K562 (cell line): ENCODE data around the gene CHST2. TPM values are rescaled to one million over a fixed set of nuclear protein-coding genes. Genes with fewer than 3 reads are reported as not detected.

Experiments used
- C11orf30 ChIP-seq: fragments of 450-650 bp; IDR thresholded peaks from 2 replicates; pipeline ENCODE4 v1.6.1; 2016; ENCODE audit warnings: low read depth, mild to moderate bottlenecking
- FOXK2 ChIP-seq, 2 experiments: fragments of 450-650 bp; IDR thresholded peaks in 1 of 2; conservative IDR thresholded peaks in 1 of 2; 2 replicates each; pipeline ENCODE4 v1.6.1; 2016; ENCODE audit warnings: low read depth in 2 of 2, mild to moderate bottlenecking in 1 of 2
- HDAC6 ChIP-seq: IDR thresholded peaks from 2 replicates; pipeline ENCODE4 v1.6.1; 2012; ENCODE audit warnings: low read depth, mild to moderate bottlenecking, control low read depth, inconsistent platforms, low read length, moderate library complexity
- MYC ChIP-seq, 2 experiments: fragments of 250-450 bp in 1 of 2; sonication (Bioruptor Pico) in 1 of 2; IDR thresholded peaks; 2 replicates each; pipeline versions ENCODE4 v1.5.1 to v1.6.1; 2012 to 2021; ENCODE audit warnings: low read depth in 2 of 2, borderline replicate concordance in 1 of 2, improper control_type of control experiment in 1 of 2, low read length in 1 of 2, mild to moderate bottlenecking in 1 of 2, moderate library complexity in 1 of 2
- PHB ChIP-seq: fragments of 250-450 bp; sonication (Bioruptor Pico); IDR thresholded peaks from 2 replicates; pipeline ENCODE4 v1.5.0; 2021
- SAP30 ChIP-seq: fragments of 200-600 bp; sonication (generic); IDR thresholded peaks from 2 replicates; pipeline ENCODE4 v1.6.1; 2012; ENCODE audit warnings: borderline replicate concordance, low read depth, mild to moderate bottlenecking, moderate library complexity, low read length, control low read depth, inconsistent platforms; ENCODE audit not compliant: insufficient read depth, poor library complexity, severe bottlenecking
- SMARCC2 ChIP-seq: fragments of 450-650 bp; IDR thresholded peaks from 2 replicates; pipeline ENCODE4 v1.6.1; 2017; ENCODE audit warnings: antibody characterized with exemption, moderate library complexity, mild to moderate bottlenecking, low read depth
- U2AF1 ChIP-seq: fragments of 200-400 bp; formaldehyde crosslinking; optimal IDR thresholded peaks from 2 replicates; pipeline ENCODE3; 2017; ENCODE audit warnings: mild to moderate bottlenecking, low read depth, low read length, moderate library complexity
- YBX1 ChIP-seq: fragments of 450-650 bp; IDR thresholded peaks from 2 replicates; pipeline ENCODE4 v1.7.1; 2016; ENCODE audit warnings: mild to moderate bottlenecking
- ZNF121 ChIP-seq: sonication (generic); formaldehyde crosslinking; conservative IDR thresholded peaks from 2 replicates; pipeline ENCODE4 v1.8.0; 2022; ENCODE audit warnings: missing genetic modification reagents
- ZNF239 ChIP-seq: fragments of 250-450 bp; sonication (Bioruptor Pico); IDR thresholded peaks from 2 replicates; pipeline ENCODE4 v1.4.0; 2020; ENCODE audit warnings: mild to moderate bottlenecking
- ZNF431 ChIP-seq: sonication (generic); formaldehyde crosslinking; IDR thresholded peaks from 2 replicates; pipeline ENCODE4 v1.8.0; 2022; ENCODE audit warnings: mild to moderate bottlenecking, missing genetic modification reagents
- ZNF561 ChIP-seq: fragments of 450-650 bp; formaldehyde crosslinking; conservative IDR thresholded peaks from 2 replicates; pipeline ENCODE4 v1.4.0; 2020; ENCODE audit warnings: mild to moderate bottlenecking, moderate library complexity
- ZNF583 ChIP-seq: fragments of 250-450 bp; sonication (Bioruptor Pico); IDR thresholded peaks from 2 replicates; pipeline ENCODE4 v1.4.0; 2020
- polyA plus RNA-seq, 8 experiments: library from polyadenylated mRNA; depleted of rRNA in 4 of 8; stranded (reverse) in 5 of 8; unstranded in 3 of 8; fragments of >200 nt; fragmentation: Nextera tagmentation in 2 of 8; fragmentation: Illumina TruSeq in 1 of 8; extraction: Ambion mirVana in 2 of 8; extraction: Trizol in 1 of 8; gene quantifications; 2 replicates each; pipeline versions ENCODE4 v1.2.1 to v1.2.3, GENCODE V29; 2011 to 2014; ENCODE audit warnings: inconsistent platforms in 1 of 8, missing spikeins in 1 of 8
- total RNA-seq, 7 experiments: library from RNA; depleted of rRNA in 6 of 7; stranded (reverse); fragments of >200 nt in 6 of 7; fragmentation: Illumina TruSeq in 2 of 7; extraction: Trizol in 2 of 7; gene quantifications; 2 replicates each; pipeline versions ENCODE4 v1.2.1 to v1.2.3, GENCODE V29; 2011 to 2021; ENCODE audit warnings: low replicate concordance in 1 of 7
- TF ChIP-seq, protein P1 (sequence below): sonication (generic); formaldehyde crosslinking; IDR thresholded peaks from 2 replicates; pipeline ENCODE4 v1.8.1; 2023; ENCODE audit warnings: mild to moderate bottlenecking, missing genetic modification reagents
- TF ChIP-seq, protein P2 (sequence below): fragments of 250-450 bp; sonication (Bioruptor Pico); IDR thresholded peaks from 2 replicates; pipeline ENCODE4 v1.5.0; 2021; ENCODE audit warnings: mild to moderate bottlenecking, borderline replicate concordance
- TF ChIP-seq, protein P3 (sequence below): sonication (generic); formaldehyde crosslinking; IDR thresholded peaks from 2 replicates; pipeline ENCODE4 v1.8.0; 2022; ENCODE audit warnings: missing genetic modification reagents, mild to moderate bottlenecking, borderline replicate concordance
- TF ChIP-seq, protein P4 (sequence below): fragments of 250-450 bp; sonication (Bioruptor Pico); IDR thresholded peaks from 2 replicates; pipeline ENCODE4 v1.5.1; 2021; ENCODE audit warnings: mild to moderate bottlenecking

CHST2 gene
- total and polyA plus RNA-seq, 9 of the 15 experiments (the other 6 are each of a cell fraction or from before 2014, with no cell fraction given): 3.4 to 60.3 (median 13.9) TPM

DNA sequence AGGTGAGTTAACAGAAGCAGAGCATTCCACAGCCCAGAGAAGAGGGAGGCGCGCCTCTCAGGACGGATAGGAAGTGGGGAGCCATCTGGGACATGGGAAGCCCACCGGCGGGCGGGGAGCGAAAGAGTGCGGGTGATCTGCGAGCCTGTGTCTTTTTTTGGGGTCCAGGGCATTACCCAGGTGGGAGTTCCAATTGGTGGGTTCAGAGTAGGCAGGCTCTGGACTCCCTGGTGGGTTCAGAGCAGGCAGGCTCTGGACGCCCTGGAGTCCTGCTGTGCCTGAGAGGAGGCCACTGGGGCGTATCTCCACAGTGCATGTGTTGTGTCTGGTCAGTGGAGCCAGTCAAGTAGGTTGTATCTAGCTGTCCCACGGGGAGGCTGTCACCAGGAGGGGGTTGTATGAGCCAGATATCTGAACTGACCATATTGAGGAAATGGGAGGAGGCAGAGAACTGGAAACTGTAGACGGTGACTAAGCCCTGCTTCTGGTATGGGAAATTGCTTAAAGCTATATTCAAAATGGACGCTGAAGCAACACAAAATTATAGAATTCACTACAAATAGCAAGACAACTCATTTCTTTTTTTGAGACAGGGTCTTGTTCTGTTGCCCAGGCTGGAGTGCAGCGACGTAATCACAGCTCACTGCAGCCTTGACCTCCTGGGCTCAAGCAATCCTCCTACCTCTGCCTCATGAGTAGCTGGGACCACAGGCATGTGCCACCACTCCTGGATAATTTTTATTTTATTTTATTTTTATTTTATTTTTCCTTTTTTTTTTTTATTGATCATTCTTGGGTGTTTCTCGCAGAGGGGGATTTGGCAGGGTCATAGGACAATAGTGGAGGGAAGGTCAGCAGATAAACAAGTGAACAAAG, 34.5 kb upstream of the CHST2 start (continued):
- peak; percentile 65 for TF ChIP-seq C11orf30
- TF ChIP-seq ZNF583 (CRISPR knock-in tag): no peak; the same call in none of the 2 replicates
- TF ChIP-seq, protein P1, sequence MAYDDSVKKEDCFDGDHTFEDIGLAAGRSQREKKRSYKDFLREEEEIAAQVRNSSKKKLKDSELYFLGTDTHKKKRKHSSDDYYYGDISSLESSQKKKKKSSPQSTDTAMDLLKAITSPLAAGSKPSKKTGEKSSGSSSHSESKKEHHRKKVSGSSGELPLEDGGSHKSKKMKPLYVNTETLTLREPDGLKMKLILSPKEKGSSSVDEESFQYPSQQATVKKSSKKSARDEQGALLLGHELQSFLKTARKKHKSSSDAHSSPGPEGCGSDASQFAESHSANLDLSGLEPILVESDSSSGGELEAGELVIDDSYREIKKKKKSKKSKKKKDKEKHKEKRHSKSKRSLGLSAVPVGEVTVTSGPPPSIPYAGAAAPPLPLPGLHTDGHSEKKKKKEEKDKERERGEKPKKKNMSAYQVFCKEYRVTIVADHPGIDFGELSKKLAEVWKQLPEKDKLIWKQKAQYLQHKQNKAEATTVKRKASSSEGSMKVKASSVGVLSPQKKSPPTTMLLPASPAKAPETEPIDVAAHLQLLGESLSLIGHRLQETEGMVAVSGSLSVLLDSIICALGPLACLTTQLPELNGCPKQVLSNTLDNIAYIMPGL (CRISPR knock-in tag): 0 out of 2 replicates have a peak, but pooled peaks have one; percentile 60
- peak; percentile 56 for TF ChIP-seq ZNF239
- TF ChIP-seq MYC (IDR thresholded peaks at IDR 0.05; ENCODE audit: low read depth, low read length): peak; percentile 79; the same call in 1 of the 2 replicates
- peak; percentile 38; the same call in 1 of the 2 replicates for TF ChIP-seq MYC (CRISPR knock-in tag; IDR thresholded peaks at IDR 0.05; ENCODE audit: borderline replicate concordance, low read depth)
- TF ChIP-seq U2AF1: no peak
- no peak for TF ChIP-seq YBX1
- no peak for TF ChIP-seq PHB
- TF ChIP-seq, protein P2, sequence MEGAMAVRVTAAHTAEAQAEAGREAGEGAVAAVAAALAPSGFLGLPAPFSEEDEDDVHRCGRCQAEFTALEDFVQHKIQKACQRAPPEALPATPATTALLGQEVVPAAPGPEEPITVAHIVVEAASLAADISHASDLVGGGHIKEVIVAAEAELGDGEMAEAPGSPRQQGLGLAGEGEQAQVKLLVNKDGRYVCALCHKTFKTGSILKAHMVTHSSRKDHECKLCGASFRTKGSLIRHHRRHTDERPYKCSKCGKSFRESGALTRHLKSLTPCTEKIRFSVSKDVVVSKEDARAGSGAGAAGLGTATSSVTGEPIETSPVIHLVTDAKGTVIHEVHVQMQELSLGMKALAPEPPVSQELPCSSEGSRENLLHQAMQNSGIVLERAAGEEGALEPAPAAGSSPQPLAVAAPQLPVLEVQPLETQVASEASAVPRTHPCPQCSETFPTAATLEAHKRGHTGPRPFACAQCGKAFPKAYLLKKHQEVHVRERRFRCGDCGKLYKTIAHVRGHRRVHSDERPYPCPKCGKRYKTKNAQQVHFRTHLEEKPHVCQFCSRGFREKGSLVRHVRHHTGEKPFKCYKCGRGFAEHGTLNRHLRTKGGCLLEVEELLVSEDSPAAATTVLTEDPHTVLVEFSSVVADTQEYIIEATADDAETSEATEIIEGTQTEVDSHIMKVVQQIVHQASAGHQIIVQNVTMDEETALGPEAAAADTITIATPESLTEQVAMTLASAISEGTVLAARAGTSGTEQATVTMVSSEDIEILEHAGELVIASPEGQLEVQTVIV (CRISPR knock-in tag): no peak
- peak; percentile 59 to 79 for TF ChIP-seq FOXK2 (conservative IDR thresholded peaks at IDR 0.05 in 1 of 2, IDR thresholded peaks at IDR 0.05 in 1 of 2; ENCODE audit: low read depth in 2 of 2)
- 0 out of 2 replicates have a peak, but pooled peaks have one; percentile 35 for TF ChIP-seq ZNF431 (CRISPR knock-in tag)
- no peak for TF ChIP-seq ZNF121
- peak; percentile 92 for TF ChIP-seq SMARCC2
- TF ChIP-seq ZNF561 (CRISPR knock-in tag): peak; percentile 72; the same call in 1 of the 2 replicates
- no peak for TF ChIP-seq SAP30
- TF ChIP-seq, protein P3, sequence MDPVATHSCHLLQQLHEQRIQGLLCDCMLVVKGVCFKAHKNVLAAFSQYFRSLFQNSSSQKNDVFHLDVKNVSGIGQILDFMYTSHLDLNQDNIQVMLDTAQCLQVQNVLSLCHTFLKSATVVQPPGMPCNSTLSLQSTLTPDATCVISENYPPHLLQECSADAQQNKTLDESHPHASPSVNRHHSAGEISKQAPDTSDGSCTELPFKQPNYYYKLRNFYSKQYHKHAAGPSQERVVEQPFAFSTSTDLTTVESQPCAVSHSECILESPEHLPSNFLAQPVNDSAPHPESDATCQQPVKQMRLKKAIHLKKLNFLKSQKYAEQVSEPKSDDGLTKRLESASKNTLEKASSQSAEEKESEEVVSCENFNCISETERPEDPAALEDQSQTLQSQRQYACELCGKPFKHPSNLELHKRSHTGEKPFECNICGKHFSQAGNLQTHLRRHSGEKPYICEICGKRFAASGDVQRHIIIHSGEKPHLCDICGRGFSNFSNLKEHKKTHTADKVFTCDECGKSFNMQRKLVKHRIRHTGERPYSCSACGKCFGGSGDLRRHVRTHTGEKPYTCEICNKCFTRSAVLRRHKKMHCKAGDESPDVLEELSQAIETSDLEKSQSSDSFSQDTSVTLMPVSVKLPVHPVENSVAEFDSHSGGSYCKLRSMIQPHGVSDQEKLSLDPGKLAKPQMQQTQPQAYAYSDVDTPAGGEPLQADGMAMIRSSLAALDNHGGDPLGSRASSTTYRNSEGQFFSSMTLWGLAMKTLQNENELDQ (CRISPR knock-in tag): no peak
- TF ChIP-seq, protein P4, sequence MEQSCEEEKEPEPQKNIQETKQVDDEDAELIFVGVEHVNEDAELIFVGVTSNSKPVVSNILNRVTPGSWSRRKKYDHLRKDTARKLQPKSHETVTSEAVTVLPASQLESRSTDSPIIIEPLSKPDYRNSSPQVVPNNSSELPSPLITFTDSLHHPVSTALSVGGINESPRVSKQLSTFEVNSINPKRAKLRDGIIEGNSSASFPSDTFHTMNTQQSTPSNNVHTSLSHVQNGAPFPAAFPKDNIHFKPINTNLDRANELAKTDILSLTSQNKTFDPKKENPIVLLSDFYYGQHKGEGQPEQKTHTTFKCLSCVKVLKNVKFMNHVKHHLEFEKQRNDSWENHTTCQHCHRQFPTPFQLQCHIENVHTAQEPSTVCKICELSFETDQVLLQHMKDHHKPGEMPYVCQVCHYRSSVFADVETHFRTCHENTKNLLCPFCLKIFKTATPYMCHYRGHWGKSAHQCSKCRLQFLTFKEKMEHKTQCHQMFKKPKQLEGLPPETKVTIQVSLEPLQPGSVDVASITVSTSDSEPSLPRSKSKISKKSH (CRISPR knock-in tag): no peak
- no peak for TF ChIP-seq HDAC6
